ENCODE measurements around the gene ATP10A.

Gene ATP10A

DNA sequence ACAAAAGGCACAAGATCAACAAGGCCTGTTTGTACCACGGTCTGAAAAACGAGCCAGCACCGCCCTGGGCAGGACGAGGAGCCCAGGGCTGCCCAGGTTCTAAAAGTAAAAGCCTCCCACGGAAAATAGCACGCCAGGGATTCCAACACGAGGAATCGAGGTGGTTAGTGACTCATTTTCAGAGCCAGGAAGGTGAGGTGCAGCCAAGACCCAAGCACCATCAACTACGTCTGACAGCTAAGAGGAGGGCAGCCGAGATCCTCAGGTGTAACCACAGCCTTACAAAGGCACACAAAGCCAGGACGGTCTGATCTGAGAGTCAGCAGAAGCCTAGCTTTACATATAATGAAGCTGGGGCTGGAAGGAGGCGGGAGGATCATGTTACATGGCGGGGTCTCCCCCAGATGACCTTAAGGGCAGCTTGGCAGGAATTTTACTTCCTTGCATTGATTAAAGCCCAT lies 52.5 kb downstream of the ATP10A start:
- no peak for DNase-seq

DNA sequence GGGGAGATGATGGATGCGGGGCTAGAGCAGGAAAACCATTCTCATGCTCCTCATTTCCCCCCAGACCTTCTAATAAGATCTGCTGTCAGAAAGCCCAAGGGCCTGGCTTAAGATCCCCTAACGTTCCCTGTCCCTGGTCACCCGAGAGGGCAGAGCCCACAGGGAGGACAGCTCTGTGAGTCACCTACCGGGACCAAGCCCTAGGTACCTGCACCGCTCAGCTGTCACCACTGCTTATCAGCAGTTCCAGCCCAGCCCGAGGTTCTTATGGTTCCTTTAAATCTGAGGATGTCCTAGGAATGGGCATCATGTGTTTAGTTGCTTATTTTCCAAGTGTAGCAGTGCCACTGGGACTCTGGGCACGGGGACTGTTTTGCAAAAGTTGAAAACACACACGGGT lies 53.0 kb downstream of the ATP10A start:
- DNase-seq, result no peak

GRCh38 chr15:25807063-25807462 lies 56.1 kb downstream of the ATP10A start:
- no peak for DNase-seq

- no peak for DNase-seq
These were observed 58.1 kb downstream of the ATP10A start for GRCh38 chr15:25805031-25805430.

DNA sequence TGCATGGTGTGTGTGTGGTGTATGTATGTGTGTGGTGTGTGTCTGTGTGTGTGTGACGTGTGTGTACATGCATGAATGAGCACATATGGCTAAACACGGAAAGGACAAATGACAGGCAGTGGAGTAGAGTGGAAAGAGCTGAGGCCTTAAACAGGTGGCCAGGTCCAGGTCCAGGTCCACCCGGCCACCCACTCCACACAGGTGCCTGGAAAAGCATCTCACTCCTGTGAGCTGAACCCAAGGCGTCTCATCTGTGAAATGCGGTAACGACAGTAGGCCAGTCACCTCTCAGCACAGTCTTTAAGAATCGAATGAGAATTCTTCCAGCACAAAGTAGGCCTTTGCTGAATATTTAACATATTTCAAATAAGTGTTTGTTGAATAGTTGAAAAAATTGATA lies 58.7 kb downstream of the ATP10A start:
- no peak for DNase-seq

GRCh38 chr15:25803541-25803940 lies 59.6 kb downstream of the ATP10A start:
- no peak for DNase-seq

DNA sequence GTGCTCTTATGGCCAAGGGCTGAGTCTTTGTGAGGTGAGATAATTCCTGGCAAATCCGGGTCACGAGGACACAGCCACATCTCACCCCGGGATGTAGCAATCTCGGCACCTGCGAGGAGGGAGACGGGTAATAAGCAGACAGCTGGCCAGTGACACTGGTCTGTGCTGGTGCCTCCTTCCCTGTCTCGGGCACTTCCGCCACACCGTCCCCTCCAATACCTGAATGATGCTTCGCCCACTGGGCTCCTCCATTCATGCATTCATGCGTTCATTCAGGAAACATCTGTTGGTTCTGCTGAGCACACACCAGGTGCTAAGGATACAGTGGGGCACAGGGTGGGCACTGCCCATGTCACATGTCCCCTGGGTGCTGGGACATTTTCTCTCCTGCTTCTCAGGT lies 60.1 kb downstream of the ATP10A start:
- DNase-seq, result no peak

DNA sequence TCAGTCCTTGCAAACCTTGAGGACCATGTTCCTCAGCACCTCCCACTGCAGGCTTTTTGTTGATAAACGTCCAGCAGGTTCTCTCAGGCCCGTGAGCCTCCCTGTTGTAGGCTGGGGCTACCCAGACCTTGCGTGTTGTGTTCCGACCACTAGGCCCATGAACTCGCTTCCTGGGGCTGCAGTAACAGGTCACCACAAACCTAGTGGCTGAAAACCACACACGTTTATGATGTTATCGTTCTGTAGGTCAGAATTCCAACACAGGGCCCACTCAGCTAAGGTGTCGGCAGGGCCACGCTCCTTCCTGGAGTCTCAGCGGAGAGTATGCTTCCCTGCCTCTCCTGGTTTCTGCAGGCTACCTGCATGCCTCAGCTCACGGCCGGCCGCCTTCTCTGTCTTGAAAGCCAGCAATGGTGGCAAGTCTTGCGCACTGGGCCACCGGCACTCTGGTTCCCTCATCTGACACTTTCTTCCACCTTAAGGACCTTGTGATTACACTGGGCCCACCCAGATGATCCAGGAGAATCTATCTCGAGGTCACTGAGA lies 60.8 kb downstream of the ATP10A start:
- no peak for DNase-seq

DNA sequence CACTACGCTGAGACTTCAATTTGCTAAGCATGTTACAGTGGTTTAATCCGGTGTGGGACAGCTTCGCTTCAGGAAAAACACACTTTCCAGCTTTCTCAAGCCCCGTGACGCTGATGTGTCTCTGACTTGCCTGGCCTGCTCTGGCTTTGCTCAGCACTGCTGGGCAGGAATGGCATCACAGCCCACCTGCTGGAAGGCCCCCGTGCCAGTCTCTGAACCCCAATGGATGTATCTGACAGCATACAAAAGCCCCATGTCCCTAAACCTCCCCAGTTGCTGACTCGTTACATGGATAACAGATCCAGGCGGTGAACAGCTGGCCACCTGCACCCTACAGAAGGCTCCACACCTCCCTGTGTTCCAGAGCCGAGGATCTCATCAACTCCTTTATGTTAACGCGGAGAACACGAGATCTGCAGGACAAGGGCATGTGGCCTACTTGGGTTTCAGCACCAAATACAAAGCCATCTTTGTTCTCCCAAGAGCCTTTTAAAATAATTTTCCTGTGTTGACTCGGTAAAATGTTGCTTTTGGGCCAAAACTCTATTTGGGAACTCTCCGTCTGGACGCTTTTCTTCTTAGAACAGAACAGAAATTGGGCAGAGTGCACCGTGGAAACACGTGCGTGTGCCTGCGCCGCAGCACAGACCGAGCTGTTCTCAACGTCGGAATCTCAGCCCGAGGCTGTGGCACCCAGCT lies 61.4 kb downstream of the ATP10A start:
- DNase-seq, result no peak

GRCh38 chr15:25800761-25801515 lies 62.2 kb downstream of the ATP10A start:
- DNase-seq, result no peak

DNA sequence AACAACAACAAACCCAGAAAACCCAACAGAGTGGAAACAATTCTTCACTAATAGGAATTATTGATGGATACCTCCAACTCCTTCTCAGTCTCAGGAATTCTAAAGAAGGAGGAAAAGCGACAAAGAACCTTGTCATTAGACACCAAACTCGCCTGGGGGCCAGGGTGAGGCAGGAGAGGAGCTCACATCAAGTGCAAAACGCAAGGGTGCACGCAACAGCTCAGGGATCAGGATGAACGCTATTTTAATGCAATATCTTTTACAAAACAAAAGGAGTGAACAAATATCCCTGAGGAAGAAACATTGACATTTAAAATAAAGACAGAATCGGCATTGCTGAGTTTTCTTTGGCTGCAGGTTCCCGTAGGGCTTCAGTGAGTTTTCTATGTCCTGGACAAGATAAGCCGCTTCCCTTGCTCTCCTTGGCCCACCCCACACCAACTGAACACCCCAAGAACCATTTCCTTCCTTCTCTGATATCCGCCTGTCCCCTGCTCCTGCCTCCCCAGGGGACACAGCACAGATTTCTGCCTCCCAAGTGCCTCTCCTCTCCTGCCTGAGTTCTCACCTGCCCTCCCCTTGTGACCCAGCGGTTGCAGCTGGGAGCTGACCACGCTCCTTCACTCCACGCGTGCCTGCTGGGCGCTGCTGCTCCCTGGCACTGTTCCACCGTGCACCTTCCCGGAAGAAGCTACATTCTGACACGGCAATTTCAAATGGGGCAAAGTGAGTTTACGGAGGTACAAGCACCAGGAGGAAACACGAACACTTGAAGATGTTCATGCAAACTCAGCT lies 63.0 kb downstream of the ATP10A start:
- DNase-seq, result no peak

DNA sequence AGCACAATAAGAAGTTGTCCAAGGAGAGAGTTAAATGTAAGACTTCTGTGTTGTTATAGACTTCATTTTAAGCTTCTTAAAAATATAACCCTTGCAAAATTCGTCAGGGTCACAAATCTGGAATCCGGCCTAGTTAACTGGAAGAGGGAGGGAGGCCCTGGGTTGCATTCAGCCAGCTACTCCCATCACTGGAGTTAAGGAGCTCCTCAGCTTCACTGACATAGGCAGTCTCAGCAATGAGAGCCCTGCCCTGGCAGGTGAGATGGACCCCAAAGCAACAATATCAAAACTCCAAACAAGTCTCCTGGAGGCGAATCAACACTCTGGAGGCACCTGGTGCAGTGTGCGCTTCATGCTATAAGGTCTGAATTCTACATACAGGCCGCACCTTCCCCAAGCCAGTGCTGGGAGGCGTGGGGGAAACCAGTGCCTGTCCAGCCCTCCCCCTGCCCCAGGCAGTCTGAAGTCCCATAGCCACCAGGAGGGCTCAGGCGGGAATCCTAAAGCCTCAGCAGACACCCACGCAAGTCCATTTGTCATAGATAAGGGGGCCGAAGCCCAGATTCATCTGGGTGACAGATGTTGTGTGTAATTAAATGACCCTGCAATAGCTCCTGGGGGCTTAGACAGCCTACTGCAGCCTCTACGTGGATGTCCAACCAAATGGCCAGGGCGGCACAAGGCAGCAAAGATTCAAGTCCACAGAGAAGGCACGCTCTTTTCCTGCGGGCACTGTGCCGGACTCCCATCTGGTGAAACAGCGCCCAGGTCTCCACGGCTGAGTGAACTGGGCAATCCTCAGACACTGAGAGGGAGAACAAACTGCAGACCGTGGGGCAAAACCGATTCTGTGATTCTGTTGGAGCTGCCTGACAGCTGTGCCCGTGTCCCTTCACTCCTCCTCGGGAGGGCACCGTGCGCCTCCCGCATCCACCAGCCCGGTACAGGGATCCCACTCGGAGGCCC lies 64.9 kb downstream of the ATP10A start:
- no peak for DNase-seq

- no peak for DNase-seq
These were observed 65.6 kb downstream of the ATP10A start for GRCh38 chr15:25797511-25797935.

- DNase-seq, result no peak
These were observed 66.1 kb downstream of the ATP10A start for GRCh38 chr15:25797035-25797434.

- DNase-seq, result no peak
These were observed 66.7 kb downstream of the ATP10A start for GRCh38 chr15:25796395-25796794.

GRCh38 chr15:25795712-25796111 lies 67.4 kb downstream of the ATP10A start:
- DNase-seq, result no peak

GRCh38 chr15:25795061-25795460 lies 68.1 kb downstream of the ATP10A start:
- no peak for DNase-seq

DNA sequence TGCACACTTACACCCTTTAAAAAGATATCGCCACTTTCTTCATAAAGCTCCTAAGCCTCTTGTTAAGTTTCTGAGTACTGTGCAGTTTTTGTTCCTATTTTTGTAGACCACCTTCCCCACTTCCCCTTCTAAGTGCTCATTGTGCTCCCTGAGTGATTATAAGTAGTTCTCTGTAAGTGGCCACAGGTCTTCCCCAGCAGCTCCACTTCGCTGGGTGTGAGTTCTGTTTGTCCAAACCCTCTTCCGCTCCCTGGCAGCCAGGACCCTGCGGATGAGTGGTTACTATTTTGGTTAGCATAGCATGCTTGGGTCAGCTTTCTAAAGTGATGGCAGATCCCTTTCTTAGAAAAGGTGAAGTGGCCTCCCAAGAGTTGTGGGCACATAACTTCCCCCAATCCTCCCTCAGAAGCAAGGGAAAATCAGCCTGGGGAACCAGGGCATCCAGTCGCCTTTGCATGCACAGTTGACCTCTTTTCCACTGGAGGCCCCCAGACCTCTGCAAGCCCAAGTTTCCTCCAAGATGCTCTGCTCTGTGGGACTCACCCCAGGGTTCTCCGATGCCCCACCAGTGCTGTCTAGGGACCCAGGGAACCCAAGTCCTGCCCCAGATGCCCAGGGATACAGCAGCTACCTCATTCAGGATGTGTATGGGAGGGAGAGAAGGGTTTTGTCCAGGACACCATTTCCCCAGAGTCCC lies 69.6 kb downstream of the ATP10A start:
- DNase-seq, result no peak

- no peak for DNase-seq
These were observed 71.0 kb downstream of the ATP10A start for GRCh38 chr15:25792128-25792527.

DNA sequence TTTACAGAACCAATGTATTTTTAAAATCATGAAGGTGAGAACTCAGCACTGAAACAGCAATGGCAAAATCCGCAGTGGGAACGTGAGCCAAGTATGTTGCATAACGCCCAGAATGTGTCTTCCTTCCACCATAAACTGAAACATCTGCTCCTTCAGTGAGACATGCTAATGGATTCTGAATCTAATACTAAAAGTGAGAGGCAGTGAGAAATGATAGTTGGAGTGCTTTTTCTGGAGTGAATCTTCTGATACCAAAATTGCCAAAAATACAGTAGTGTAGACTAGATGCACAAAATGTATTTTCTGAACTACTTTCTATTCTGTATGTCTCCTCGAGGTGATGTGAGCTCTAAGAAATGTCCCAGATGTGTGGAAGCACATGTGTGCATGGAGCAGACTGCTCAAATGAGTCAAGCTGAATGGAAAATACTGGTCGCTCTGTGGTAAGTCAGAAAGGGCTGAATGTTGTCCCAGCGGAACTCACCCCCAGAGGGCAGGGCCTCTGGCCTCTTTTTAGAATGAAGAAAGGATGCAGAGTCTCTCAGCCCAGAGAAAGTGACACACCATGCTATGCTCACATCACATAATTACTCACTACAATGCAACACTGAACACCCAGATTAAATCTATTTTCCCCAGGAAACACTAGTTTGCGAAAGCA lies 73.0 kb downstream of the ATP10A start:
- DNase-seq, result no peak

GRCh38 chr15:25789616-25789999 lies 73.5 kb downstream of the ATP10A start:
- no peak for DNase-seq

All from NCI-H2227 treated with DMSO at 0.1 percent for 48 hours (cell line).